GM19463 (cell line): ENCODE results near the gene CEACAM21.
A peak's percentile ranks its signal among the peaks of the same experiment; 100 is the strongest.
"Not testable (repeated sequence)": the region's sequence is repeated elsewhere in the genome, so short reads cannot be mapped to it uniquely, and the experiment has no call there.

ENCODE experiments used
- ATAC-seq: cut with Tn5 transposase; IDR thresholded peaks from one replicate; pipeline ENCODE4 v1.9.1; 2021; ENCODE audit warnings: mild to moderate bottlenecking, moderate library complexity; ENCODE audit not compliant: unreplicated experiment

CEACAM21 gene

GRCh38 chr19:41548954-41549688, 26.8 kb upstream of the CEACAM21 start:
- no peak for ATAC-seq

GRCh38 chr19:41549884-41550283, 26.1 kb upstream of the CEACAM21 start:
- no peak for ATAC-seq

GRCh38 chr19:41551212-41551610, 24.8 kb upstream of the CEACAM21 start:
- no peak for ATAC-seq

GRCh38 chr19:41551711-41552110, 24.3 kb upstream of the CEACAM21 start:
- ATAC-seq = no peak

- ATAC-seq = peak; percentile 52
These were observed 23.4 kb upstream of the CEACAM21 start for GRCh38 chr19:41552558-41552957.

GRCh38 chr19:41553804-41554203, 22.2 kb upstream of the CEACAM21 start:
- ATAC-seq = no peak

GRCh38 chr19:41554907-41555306, 21.1 kb upstream of the CEACAM21 start:
- no peak for ATAC-seq

- ATAC-seq = no peak
These were observed 20.2 kb upstream of the CEACAM21 start for GRCh38 chr19:41555748-41556147.

GRCh38 chr19:41563854-41564514, 12.0 kb upstream of the CEACAM21 start:
- no peak for ATAC-seq

- no peak for ATAC-seq
These were observed 11.2 kb upstream of the CEACAM21 start for GRCh38 chr19:41564515-41565378.

GRCh38 chr19:41565379-41565720, 10.6 kb upstream of the CEACAM21 start:
- no peak for ATAC-seq

- ATAC-seq = no peak
These were observed 10.0 kb upstream of the CEACAM21 start for GRCh38 chr19:41566001-41566400.

GRCh38 chr19:41569481-41570150, 6.3 kb upstream of the CEACAM21 start:
- ATAC-seq = no peak

- no peak for ATAC-seq
These were observed 5.8 kb upstream of the CEACAM21 start for GRCh38 chr19:41570179-41570578.

- no peak for ATAC-seq
These were observed 5.3 kb upstream of the CEACAM21 start for GRCh38 chr19:41570639-41571112.

- ATAC-seq = no peak
These were observed 1.3 kb downstream of the CEACAM21 start for GRCh38 chr19:41577144-41577830.

- no peak for ATAC-seq
These were observed 1.9 kb downstream of the CEACAM21 start for GRCh38 chr19:41577833-41578232.

- ATAC-seq = no peak
These were observed 2.9 kb downstream of the CEACAM21 start for GRCh38 chr19:41578886-41579285.

GRCh38 chr19:41581068-41581467, 5.1 kb downstream of the CEACAM21 start:
- not testable (repeated sequence) for ATAC-seq

GRCh38 chr19:41582577-41583182, 6.7 kb downstream of the CEACAM21 start:
- ATAC-seq = not testable (repeated sequence)
